Esophagus squamous epithelium (tissue), 4 donors: ENCODE data around the gene TLR5.

Source experiments
- CTCF ChIP-seq, 6 experiments: fragments of 450-650 bp in 4 of 6; fragments of 200-600 bp in 2 of 6; sonication (generic) in 2 of 6; IDR thresholded peaks; one replicate each; pipeline ENCODE4 v1.5.1; 2016 to 2019; ENCODE audit warnings: antibody characterized with exemption in 6 of 6, mild to moderate bottlenecking in 4 of 6, moderate library complexity in 4 of 6
- POLR2A ChIP-seq, 4 donors: fragments of 450-650 bp; IDR thresholded peaks; one replicate each; pipeline ENCODE4 v1.6.1; 2017; ENCODE audit warnings: antibody characterized with exemption in 4 of 4, mild to moderate bottlenecking in 4 of 4, moderate library complexity in 3 of 4

DNA sequence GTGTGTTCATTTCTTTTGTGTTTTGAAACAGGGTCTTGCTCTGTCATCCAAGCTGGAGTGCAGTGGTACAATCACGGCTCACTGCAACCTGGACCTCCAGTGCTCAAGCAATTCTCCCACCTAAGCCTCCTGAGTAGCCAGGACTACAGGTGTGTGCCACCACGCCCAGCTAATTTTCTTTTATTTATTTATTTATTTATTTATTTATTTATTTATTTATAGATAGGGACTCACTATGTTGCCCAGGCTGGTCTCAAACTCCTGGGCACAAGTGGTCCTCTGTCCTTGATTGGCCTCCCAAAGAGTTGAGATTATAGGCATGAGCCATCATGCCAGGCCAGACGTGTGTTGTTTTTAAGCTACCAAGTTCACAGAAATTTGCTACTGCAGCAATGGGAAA is 43.8 kb upstream of the TLR5 start:
- no peak for TF ChIP-seq CTCF (IDR thresholded peaks at IDR 0.05)
- no peak for TF ChIP-seq POLR2A (IDR thresholded peaks at IDR 0.05)
